ENCODE data around the gene PWWP2B.

The PWWP2B gene

GRCh38 chr10:132397036-132397541 is at the start of gene PWWP2B:
PWWP2B (plus strand) TSS chr10:132397200; CDS start chr10:132397227, 27 bp downstream.
- H3K4me3 ChIP-seq (ENCODE audit: low read depth, low read length) = peak within 1 kb of the TSS; percentile 74
- TF ChIP-seq CTCF (IDR thresholded peaks at IDR 0.05; ENCODE audit: low read depth, low read length) = no peak
- DNase-seq (ENCODE audit: low read depth) = peak; percentile 55

- H3K4me3 ChIP-seq (ENCODE audit: low read depth, low read length) = no peak overlapping the region
- DNase-seq (ENCODE audit: low read depth) = no peak
- TF ChIP-seq MAX (IDR thresholded peaks at IDR 0.05; ENCODE audit: low read depth, low read length) = no peak
- no peak for TF ChIP-seq MYC (IDR thresholded peaks at IDR 0.05; ENCODE audit: low read depth, low read length)
- no peak for TF ChIP-seq CTCF (IDR thresholded peaks at IDR 0.05; ENCODE audit: low read depth, low read length)
- no peak for TF ChIP-seq POLR2A (IDR thresholded peaks at IDR 0.05; ENCODE audit: extremely low read depth, insufficient read length)
These were observed 49.6 kb upstream of the PWWP2B start for GRCh38 chr10:132347211-132347930.

- DNase-seq (ENCODE audit: low read depth) = no peak
- H3K4me3 ChIP-seq (ENCODE audit: low read depth, low read length) = no peak overlapping the region
- TF ChIP-seq MYC (IDR thresholded peaks at IDR 0.05; ENCODE audit: low read depth, low read length) = no peak
- TF ChIP-seq CTCF (IDR thresholded peaks at IDR 0.05; ENCODE audit: low read depth, low read length) = no peak
- no peak for TF ChIP-seq MAX (IDR thresholded peaks at IDR 0.05; ENCODE audit: low read depth, low read length)
- TF ChIP-seq POLR2A (IDR thresholded peaks at IDR 0.05; ENCODE audit: extremely low read depth, insufficient read length) = no peak
These were observed 49.1 kb upstream of the PWWP2B start for GRCh38 chr10:132347931-132348267.

GRCh38 chr10:132349766-132350165 is 47.2 kb upstream of the PWWP2B start:
- no peak for TF ChIP-seq POLR2A (IDR thresholded peaks at IDR 0.05; ENCODE audit: extremely low read depth, insufficient read length)
- TF ChIP-seq CTCF (IDR thresholded peaks at IDR 0.05; ENCODE audit: low read depth, low read length) = no peak
- no peak for TF ChIP-seq MYC (IDR thresholded peaks at IDR 0.05; ENCODE audit: low read depth, low read length)
- TF ChIP-seq MAX (IDR thresholded peaks at IDR 0.05; ENCODE audit: low read depth, low read length) = no peak
- no peak for DNase-seq (ENCODE audit: low read depth)
- no peak overlapping the region for H3K4me3 ChIP-seq (ENCODE audit: low read depth, low read length)

GRCh38 chr10:132350391-132350790 is 46.6 kb upstream of the PWWP2B start:
- H3K4me3 ChIP-seq (ENCODE audit: low read depth, low read length) = no peak overlapping the region
- TF ChIP-seq POLR2A (IDR thresholded peaks at IDR 0.05; ENCODE audit: extremely low read depth, insufficient read length) (no peak), MYC (IDR thresholded peaks at IDR 0.05; ENCODE audit: low read depth, low read length) (no peak), MAX (IDR thresholded peaks at IDR 0.05; ENCODE audit: low read depth, low read length) (no peak), CTCF (IDR thresholded peaks at IDR 0.05; ENCODE audit: low read depth, low read length) (no peak)
- DNase-seq (ENCODE audit: low read depth) = no peak

- no peak overlapping the region for H3K4me3 ChIP-seq (ENCODE audit: low read depth, low read length)
- DNase-seq (ENCODE audit: low read depth) = no peak
- TF ChIP-seq MAX (IDR thresholded peaks at IDR 0.05; ENCODE audit: low read depth, low read length) (no peak), MYC (IDR thresholded peaks at IDR 0.05; ENCODE audit: low read depth, low read length) (no peak), POLR2A (IDR thresholded peaks at IDR 0.05; ENCODE audit: extremely low read depth, insufficient read length) (no peak), CTCF (IDR thresholded peaks at IDR 0.05; ENCODE audit: low read depth, low read length) (no peak)
These were observed 46.1 kb upstream of the PWWP2B start for GRCh38 chr10:132350946-132351345.

Measured in NB4 (cell line).